Measurements from ENCODE around the gene CACNA1G.

Gene CACNA1G

GRCh38 chr17:50657627-50658026, 97.1 kb downstream of the CACNA1G start:
- H3K4me2 ChIP-seq (ENCODE audit: insufficient read depth, low read length), result no peak overlapping the region
- no peak overlapping the region for H3K27ac ChIP-seq (ENCODE audit: low read length)
- H3K79me2 ChIP-seq (ENCODE audit: insufficient read depth, low read length), result no peaks in the 10 kb centered on the region
- no peak overlapping the region for H2AFZ ChIP-seq (ENCODE audit: low read depth, low read length)
- H3K4me3 ChIP-seq (ENCODE audit: low read depth in 1 of 2, low read length in 2 of 2), result no peak overlapping the region
- DNase-seq, result no peak
- no peaks in the 10 kb centered on the region; the same call in 1 of the 2 replicates for H4K20me1 ChIP-seq (ENCODE audit: insufficient read depth, low read length)
- peaks cover 1% of the 10 kb centered on the region for H3K9me3 ChIP-seq (ENCODE audit: insufficient read depth, low read length, severe bottlenecking)
- H3K36me3 ChIP-seq (ENCODE audit: insufficient read depth, low read length), result no peaks in the 10 kb centered on the region
- no peak overlapping the region for H3K9ac ChIP-seq (ENCODE audit: low read depth, low read length)
- H3K27me3 ChIP-seq (ENCODE audit: insufficient read depth, low read length, poor library complexity), result no peaks in the 10 kb centered on the region
- no peak for TF ChIP-seq EZH2 (IDR thresholded peaks at IDR 0.05; ENCODE audit: borderline replicate concordance, low read depth, low read length, severe bottlenecking)
- TF ChIP-seq, protein P1, sequence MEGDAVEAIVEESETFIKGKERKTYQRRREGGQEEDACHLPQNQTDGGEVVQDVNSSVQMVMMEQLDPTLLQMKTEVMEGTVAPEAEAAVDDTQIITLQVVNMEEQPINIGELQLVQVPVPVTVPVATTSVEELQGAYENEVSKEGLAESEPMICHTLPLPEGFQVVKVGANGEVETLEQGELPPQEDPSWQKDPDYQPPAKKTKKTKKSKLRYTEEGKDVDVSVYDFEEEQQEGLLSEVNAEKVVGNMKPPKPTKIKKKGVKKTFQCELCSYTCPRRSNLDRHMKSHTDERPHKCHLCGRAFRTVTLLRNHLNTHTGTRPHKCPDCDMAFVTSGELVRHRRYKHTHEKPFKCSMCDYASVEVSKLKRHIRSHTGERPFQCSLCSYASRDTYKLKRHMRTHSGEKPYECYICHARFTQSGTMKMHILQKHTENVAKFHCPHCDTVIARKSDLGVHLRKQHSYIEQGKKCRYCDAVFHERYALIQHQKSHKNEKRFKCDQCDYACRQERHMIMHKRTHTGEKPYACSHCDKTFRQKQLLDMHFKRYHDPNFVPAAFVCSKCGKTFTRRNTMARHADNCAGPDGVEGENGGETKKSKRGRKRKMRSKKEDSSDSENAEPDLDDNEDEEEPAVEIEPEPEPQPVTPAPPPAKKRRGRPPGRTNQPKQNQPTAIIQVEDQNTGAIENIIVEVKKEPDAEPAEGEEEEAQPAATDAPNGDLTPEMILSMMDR (IDR thresholded peaks at IDR 0.05; ENCODE audit: borderline replicate concordance, extremely low read depth, low read length, poor library complexity, severe bottlenecking), result no peak
- H3K4me1 ChIP-seq (ENCODE audit: insufficient read depth, low read length), result peaks cover 11% of the 10 kb centered on the region
- ATAC-seq (ENCODE audit: insufficient read depth, low read depth), result no peak

GRCh38 chr17:50658616-50659015, 98.1 kb downstream of the CACNA1G start:
- no peaks in the 10 kb centered on the region for H3K9me3 ChIP-seq (ENCODE audit: insufficient read depth, low read length, severe bottlenecking)
- no peaks in the 10 kb centered on the region for H3K79me2 ChIP-seq (ENCODE audit: insufficient read depth, low read length)
- H3K4me3 ChIP-seq (ENCODE audit: low read depth in 1 of 2, low read length in 2 of 2), result no peak overlapping the region
- ATAC-seq (ENCODE audit: insufficient read depth, low read depth), result no peak
- H3K4me2 ChIP-seq (ENCODE audit: insufficient read depth, low read length), result no peak overlapping the region
- H2AFZ ChIP-seq (ENCODE audit: low read depth, low read length), result no peak overlapping the region
- TF ChIP-seq, protein P1 (IDR thresholded peaks at IDR 0.05; ENCODE audit: borderline replicate concordance, extremely low read depth, low read length, poor library complexity, severe bottlenecking), result no peak
- no peak for TF ChIP-seq EZH2 (IDR thresholded peaks at IDR 0.05; ENCODE audit: borderline replicate concordance, low read depth, low read length, severe bottlenecking)
- H3K4me1 ChIP-seq (ENCODE audit: insufficient read depth, low read length), result peaks cover 11% of the 10 kb centered on the region
- no peaks in the 10 kb centered on the region for H3K36me3 ChIP-seq (ENCODE audit: insufficient read depth, low read length)
- no peaks in the 10 kb centered on the region; the same call in 1 of the 2 replicates for H4K20me1 ChIP-seq (ENCODE audit: insufficient read depth, low read length)
- no peak for DNase-seq
- H3K9ac ChIP-seq (ENCODE audit: low read depth, low read length), result no peak overlapping the region
- no peak overlapping the region for H3K27ac ChIP-seq (ENCODE audit: low read length)
- no peaks in the 10 kb centered on the region for H3K27me3 ChIP-seq (ENCODE audit: insufficient read depth, low read length, poor library complexity)

DNA sequence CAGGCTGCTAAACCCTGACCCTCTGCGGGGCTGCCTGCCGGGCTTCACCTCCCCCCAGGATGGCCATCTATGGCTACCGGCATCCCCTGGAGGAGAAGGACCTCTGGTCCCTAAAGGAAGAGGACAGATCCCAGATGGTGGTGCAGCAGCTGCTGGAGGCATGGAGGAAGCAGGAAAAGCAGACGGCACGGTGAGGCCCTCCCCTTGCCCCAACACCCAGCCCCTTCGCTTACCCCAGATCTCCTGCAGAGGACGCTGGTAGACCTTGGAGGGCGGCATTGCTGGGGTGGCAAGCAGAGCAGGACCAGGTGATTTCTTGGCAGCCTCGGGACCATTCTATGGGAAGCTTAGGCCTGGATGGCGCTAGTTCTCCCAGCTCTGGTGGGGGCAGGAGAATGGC, 98.7 kb downstream of the CACNA1G start:
- Histone ChIP-seq H3K79me2 (ENCODE audit: insufficient read depth, low read length) (no peaks in the 10 kb centered on the region), H2AFZ (ENCODE audit: low read depth, low read length) (no peak overlapping the region), H3K9ac (ENCODE audit: low read depth, low read length) (no peak overlapping the region), H3K27me3 (ENCODE audit: insufficient read depth, low read length, poor library complexity) (no peaks in the 10 kb centered on the region), H3K4me2 (ENCODE audit: insufficient read depth, low read length) (no peak overlapping the region), H3K27ac (ENCODE audit: low read length) (no peak overlapping the region), H3K36me3 (ENCODE audit: insufficient read depth, low read length) (no peaks in the 10 kb centered on the region), H3K4me3 (ENCODE audit: low read depth in 1 of 2, low read length in 2 of 2) (no peak overlapping the region), H3K4me1 (ENCODE audit: insufficient read depth, low read length) (peaks cover 11% of the 10 kb centered on the region), H4K20me1 (ENCODE audit: insufficient read depth, low read length) (no peaks in the 10 kb centered on the region; the same call in 1 of the 2 replicates), H3K9me3 (ENCODE audit: insufficient read depth, low read length, severe bottlenecking) (no peaks in the 10 kb centered on the region)
- ATAC-seq (ENCODE audit: insufficient read depth, low read depth), result no peak
- TF ChIP-seq, protein P1 (IDR thresholded peaks at IDR 0.05; ENCODE audit: borderline replicate concordance, extremely low read depth, low read length, poor library complexity, severe bottlenecking), result no peak
- TF ChIP-seq EZH2 (IDR thresholded peaks at IDR 0.05; ENCODE audit: borderline replicate concordance, low read depth, low read length, severe bottlenecking), result no peak
- DNase-seq, result no peak
